ENCODE results near the gene CES4A.
"Not testable (repeated sequence)": the region's sequence is repeated elsewhere in the genome, so short reads cannot be mapped to it uniquely, and the experiment has no call there.

The CES4A gene

DNA sequence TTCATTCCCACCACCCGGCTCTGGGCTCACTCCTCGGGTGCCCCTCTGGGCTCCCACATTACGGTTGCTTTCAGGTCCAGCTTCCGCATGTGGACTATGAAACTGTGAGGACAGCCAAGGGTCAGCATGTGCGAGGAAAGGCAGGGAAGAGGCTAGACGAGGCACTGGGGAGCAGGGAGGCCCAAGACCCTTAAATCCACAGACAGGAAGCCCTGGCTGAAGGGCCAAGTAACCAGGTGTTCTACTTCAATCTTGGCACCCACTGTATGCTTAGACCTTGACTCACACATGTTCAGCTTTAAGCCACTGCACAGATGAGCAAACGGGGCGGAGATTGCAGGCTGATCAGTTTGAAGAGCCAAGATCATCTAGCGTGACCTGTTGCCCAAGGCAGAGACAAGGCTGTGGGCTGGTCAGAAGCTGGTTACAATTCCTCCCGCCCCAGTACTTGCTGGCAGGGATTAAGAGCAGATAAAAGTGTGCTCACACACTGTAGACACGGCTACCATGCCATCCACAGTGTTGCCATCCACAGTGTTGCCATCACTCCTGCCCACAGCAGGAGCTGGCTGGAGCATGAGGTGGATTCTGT, at the start of gene CES4A:
TSS of gene CES4A (plus strand) at position 393 of the 592 bp plus-strand sequence. CDS start at position 577, 184 bp downstream.
- DNase-seq: peak; percentile 58

DNA sequence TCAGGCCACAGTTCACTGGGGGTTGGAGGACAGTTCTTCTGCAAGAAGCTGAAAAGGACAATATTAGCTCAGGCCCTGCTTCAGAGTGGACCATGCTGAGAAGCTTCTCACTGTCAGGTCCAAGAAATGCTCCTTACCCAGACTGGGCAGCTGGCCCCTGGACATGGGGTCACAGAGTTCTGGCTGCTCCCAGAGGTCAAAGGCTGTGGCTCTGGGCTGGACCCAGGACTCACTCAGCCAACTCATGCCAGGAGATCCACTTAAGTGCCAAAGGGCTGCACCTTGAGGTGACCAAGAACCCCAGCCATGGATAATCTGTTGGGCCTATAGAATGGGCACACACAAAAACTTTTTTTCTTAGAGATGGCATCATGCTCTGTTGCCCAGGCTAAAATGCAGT, 49.0 kb upstream of the CES4A start:
- DNase-seq: no peak

DNA sequence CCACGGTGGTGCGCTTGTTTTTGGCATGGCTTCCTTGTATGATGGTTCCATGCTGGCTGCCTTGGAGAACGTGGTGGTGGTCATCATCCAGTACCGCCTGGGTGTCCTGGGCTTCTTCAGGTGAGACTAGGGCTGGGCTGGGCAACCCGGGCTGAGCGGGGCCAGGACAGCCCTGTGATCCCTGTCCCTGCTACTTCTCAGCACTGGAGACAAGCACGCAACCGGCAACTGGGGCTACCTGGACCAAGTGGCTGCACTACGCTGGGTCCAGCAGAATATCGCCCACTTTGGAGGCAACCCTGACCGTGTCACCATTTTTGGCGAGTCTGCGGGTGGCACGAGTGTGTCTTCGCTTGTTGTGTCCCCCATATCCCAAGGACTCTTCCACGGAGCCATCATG, 48.2 kb upstream of the CES4A start:
- DNase-seq: no peak

DNA sequence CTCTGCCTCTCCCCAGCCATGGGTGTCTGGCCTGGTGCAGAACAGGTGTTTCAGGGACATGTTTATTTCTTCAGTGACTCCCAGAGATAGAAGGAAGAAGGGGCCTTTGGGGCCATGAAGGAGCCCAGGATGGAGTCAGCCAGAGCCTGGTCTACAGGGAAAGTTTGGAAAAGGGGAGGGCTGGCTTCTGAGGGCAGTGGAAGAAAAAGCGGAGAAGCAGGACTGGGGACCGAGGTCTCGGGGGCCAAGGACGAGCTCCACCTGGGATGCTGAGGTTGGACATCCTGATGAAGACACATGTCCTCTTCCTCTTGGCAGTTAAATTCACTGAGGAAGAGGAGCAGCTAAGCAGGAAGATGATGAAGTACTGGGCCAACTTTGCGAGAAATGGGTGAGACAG, 45.4 kb upstream of the CES4A start:
- no peak for DNase-seq

DNA sequence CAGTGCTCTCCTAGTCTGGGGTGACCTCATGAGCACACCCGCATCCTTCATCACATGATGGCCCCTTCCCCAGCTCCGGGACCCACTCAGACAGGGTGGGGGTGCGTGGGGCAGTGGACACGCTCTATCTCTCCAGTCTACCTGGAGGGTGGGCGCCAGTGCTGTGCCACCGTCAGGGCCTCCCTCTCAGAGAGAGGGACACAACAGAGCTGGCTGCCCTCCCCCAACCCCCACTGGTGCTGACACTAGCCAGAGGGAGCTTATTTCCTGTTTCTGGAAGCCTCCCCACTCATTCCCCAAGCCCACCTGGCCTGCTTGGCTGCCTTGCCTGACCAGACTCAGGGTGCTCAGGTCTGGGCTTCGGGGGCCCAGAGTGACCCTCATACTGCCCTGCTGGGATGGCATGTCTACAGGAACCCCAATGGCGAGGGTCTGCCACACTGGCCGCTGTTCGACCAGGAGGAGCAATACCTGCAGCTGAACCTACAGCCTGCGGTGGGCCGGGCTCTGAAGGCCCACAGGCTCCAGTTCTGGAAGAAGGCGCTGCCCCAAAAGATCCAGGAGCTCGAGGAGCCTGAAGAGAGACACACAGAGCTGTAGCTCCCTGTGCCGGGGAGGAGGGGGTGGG, 44.8 kb upstream of the CES4A start:
- no peak for DNase-seq

DNA sequence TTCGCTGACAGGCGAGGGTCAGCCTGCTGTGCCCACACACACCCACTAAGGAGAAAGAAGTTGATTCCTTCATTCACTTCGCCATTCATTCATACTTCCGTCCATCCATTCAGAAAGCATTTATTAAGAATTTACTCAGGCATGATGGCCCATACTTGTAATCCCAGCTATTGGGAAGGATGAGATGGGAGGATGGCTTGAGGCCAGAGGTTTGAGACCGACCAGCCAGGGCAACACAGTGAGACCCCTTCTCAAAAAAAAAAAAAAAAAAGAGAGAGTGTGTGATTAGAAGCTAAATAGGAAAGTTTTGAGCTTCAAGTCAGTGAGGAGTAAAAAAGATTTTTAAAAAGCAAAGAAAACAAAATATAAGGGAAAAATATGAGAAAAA, 44.3 kb upstream of the CES4A start:
- DNase-seq: no peak

DNA sequence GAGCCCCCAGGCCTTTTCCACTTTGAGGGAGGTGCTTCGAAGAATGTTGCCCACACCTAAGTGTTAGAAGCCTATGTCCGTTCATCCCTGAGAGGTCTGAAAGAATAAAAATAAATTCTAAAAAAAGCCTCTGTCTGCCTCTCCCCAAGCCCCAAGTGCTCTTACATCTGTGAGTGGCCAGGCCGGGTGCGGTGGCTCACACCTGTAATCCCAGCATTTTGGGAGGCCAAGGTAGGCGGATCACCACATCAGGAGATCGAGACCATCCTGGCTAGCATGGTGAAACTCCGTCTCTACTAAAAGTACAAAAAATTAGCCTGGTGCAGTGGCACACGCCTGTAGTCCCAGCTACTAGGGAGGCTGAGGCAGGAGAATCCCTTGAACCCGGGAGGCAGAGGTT, 43.4 kb upstream of the CES4A start:
- not testable (repeated sequence) for DNase-seq

DNA sequence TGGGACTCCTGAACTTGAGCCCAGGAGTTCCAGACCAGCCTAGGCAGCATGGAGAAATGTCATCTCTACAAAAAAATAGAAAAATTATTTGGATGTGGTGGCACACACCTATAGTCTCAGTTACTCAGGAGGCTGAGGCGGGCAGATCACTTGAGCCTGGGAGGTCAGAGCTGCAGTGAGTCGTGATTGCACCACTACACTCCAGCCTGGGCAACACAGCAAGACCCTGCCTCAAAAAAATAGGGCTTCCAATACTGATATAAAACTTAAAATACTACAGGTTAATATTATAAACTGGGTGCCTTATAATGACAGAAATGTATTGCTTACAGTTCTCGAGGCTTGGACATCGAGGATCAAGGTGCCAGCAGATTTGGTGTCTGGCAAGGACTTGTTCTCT, 42.5 kb upstream of the CES4A start:
- DNase-seq: no peak

DNA sequence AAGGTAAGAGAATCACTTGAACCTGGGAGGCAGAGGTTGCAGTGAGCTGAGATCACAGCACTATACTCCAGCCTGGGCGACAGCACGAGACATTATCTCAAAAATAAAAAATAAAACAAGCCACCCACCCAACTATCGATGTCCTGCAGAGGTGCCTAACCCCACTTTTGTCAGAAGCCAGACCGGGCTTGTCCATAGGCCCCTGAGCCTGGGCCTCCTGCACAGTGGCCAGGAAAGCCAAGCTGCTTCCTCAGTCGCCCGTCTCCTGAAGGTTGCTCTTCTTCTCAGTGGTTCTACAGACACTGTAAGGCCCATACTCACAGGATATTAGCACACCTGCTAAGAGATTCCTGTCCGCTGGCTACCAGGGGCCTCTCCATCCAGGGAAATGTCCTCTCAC, 41.8 kb upstream of the CES4A start:
- DNase-seq: no peak

DNA sequence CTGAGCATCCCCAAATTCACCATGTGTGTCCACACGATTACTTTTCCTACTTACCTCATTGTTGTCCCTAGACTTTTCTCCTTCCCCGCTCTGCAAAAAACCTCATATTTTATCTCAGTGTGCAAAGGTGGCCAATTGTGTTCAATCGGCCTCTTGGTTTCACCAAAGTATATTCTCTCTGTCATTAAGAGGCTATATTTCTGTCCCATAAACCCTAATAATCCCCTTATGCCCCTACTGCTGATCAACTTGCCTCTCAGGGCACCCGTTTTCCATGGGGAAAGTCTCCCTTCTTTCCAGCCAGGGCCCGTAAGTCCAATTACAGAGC, 41.5 kb upstream of the CES4A start:
- no peak for DNase-seq

DNA sequence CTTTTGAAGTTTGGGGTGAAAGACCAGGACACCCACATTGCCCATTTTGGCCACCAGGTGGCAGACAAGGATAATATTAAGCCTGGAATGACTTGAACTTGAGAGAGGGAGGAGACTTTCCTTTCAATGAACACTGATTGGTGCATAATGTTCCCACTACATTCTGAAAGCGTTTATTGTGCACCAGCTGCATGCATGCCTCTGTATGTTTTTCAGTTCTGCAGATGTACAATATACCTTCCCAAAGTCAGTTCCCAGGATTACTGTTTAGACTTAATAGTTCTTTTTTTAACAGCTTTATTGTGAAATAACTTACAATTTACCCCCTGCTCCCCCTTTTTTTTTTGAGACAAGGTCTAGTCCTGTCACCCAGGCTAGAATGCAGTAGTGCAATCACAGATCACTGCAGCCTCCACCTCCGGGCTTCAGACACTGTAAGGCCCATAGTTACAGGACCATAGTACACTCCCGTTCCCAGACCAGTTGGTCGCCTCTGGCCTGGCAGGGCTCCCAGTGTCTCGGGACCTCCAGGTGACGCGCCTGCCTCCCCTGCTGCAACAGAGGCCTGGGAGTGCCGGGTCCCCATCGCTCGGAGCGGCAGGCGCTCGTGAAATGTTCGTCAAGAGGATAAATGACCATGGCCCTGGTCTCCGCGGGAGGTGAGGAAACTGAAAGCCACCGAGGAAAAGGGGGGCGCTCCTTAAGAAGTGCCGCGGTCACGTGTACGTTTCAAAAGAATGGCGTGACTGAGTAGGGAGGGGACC, 40.9 kb upstream of the CES4A start:
- DNase-seq: peak; percentile 94

DNA sequence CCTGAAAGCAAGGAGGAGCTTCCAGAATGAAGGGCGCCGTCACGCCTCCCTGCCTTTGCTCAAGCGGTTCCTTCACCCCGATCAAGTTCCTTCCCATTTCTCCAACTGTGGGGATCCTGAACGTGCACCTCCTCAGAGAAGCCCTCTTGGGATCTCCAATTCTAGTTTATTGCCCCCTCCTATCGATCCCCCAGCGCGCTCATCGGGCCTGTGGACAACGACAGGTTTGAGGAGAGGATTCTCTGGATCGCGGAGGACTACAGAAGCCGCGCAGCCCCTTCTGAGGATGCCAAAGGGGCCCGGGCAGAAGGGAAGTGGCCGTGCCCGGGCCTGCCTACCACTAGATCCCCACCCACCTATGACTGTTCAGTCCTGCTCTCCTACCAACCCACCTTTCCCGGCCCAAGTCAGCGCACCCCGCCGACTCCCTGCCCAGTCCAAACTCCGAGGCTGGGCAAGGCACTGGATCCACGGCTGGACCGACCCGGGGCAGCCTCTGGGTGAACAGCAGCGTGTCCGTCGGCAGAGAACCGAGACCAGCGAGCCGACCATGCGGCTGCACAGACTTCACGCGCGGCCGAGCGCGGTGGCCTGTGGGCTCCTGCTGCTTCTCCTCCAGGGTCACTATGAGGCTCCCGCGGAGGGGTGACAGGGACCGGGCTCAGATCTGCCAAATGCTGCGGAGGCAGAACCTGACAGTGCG, 40.1 kb upstream of the CES4A start:
- DNase-seq: no peak

DNA sequence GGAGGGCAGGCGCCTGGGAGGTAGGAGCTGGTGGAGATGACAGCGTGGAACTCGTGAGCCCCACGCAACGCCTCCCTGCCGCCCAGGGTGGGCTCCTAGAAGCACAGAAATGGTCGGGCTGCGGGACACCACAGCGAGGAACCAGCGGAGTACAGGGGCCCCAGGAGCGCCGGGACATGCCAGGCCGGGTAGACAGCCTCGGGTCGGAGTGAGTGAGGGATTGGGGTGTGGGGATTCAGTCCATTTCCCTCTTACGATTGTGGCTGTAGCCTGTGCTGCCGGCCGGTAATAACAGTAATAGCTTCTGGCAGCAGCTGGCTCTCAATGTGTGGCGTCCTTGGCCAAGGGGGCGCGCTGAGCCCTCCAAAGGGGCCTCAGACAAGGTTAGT, 39.6 kb upstream of the CES4A start:
- DNase-seq: no peak

DNA sequence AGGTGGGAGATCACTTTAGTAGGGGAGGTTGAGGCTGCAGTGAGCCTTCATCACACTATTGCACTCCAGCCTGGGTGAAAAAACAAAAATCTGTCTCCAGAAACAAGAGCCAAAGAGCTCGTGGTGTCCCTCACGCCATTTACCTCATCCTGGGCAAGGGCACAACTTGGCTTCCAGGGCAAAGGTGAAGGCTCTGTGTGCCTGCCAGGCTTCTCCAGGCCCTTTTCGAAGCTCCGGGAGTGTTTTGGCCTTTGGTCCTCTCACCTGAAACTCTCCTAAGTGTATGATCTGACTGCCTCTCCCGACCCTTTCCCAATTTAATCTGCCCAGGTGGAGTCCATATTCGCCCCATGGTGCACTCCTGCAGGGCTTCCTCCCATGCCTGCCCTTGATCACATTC, 38.9 kb upstream of the CES4A start:
- no peak for DNase-seq

DNA sequence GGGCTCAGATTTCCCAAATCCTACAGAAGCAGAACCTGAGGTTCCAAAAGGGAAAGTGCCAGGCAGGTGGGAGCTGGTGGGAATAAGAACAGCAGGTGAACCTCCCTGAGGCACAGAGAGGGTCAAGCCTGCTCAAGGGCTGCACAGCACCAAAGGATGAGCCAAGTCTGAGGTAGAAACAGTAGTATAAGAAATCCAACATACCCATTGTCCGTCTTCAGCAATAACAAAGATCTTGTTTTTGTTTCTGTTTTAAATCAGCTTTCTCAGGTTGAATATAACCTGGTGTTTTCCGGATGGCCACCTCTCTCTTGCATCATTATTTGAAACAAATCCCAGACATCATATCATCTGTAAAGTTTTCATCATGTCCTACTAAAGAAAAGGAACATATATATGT, 38.0 kb upstream of the CES4A start:
- no peak for DNase-seq

DNA sequence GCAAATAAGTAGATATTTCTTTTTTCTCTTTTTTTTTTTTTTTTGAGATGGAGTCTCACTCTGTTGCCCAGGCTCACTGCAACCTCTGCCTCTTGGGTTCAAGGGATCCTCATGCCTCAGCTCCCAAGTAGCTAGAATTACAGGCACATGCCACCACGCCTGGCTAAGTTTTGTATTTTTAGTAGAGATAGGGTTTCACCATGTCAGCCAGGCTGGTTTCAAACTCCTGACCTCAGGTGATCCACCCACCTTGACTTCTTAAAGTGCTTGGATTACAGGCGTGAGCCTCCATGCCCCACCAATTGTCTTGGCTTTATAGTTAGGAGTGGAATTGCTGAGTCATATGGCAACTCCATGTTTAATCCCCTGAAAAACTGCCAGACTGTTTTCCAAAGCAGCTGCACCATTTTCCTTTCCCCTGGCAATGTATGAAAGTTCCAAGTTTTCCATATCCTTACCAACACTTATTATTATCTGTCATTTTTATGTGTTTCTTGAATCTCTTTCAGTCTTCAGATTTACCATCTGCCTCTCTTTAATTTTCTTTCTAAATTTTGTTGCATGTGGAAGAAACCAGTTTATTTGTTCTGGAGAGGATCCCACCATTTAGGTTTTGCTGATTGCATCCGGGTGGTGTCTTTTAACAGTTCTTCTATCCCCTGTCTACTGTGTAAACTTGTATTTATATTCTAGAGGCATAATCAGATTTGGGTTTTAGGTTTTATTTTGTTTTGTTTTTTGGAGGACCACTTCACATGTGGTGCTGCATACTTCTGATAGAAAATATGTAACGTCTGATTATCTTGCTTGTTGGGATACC, 37.2 kb upstream of the CES4A start:
- no peak for DNase-seq

DNA sequence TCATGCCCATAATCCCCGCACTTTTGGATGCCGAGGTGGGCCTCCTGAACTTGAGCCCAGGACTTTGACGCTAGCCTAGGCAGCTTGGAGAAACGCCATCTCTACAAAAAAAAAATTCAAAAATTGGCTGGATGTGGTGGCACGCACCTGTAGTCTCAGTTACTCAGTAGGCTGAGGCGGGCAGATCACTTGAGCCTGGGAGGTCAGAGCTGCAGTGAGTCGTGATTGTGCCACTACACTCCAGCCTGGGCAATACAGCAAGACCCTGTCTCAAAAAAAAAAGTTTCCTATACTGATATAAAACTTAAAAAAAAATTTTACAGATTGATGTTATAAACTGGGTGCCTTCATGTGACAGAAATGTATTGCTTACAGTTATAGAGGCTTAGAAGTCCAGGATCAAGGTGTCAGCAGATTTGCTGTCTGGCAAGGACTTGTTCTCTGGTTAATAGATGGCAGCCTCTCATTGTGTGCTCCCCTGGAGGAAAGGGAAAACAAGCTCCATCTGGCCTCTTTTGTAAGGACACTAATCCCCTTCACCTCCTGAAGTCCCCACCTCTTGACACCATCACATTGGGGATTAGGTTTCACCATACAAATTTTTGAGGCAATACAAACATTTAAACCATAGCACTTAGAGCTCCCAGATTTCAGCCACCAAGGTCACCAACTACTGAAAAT, 35.8 kb upstream of the CES4A start:
- DNase-seq: no peak

DNA sequence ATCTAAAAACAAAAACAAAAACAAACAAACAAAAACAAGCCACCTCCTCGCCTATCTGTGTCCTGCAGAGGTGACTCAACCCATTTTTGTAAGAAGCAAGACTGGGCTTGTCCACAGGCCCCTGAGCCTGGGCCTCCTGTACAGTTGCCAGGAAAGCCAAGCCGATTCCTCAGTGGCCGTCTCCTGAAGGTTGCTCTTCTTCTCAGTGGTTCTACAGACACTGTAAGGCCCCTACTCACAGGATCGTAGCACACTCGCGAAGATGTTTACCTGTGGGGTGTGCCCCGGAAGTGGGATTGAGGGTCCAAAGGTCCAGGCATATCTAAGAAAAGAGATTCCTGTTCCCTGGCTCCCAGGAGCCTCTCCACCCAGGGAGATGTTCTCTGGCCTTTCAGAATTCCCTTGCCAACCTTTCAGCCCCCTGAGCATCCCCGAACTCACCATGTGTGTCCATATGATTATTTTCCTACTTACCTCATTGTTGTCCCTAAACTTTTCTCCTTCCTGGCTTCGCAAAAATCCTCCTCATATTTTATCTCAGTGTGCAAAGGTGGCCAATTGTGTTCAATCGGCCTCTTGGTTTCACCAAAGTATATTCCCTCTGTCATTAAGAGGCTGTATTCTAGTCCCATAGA, 34.8 kb upstream of the CES4A start:
- no peak for DNase-seq

DNA sequence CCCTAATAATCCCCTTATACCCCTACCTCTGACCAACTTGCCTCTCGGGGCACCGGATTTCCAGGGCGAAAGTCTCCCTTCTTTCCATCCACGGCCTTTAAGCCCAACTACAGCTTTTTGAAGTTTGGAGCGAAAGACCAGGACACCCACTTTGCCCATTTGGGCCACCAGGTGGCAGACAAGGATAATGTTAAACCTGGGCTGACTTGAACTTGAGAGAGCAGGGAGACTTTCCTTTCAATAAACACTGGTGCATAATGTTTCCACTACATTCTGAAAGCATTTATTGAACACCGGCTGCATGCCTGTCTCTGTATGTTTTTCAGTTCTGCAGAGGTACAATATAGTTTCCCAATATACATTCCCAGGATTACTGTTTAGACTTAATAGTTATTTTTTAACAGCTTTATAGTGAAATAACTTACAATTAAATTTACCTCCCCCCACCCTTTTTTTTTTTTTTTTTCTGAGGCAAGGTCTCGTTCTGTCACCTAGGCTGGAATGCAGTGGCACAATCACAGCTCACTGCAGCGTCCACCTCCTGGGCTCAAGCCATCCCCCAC, 34.2 kb upstream of the CES4A start:
- peak; percentile 87 for DNase-seq

DNA sequence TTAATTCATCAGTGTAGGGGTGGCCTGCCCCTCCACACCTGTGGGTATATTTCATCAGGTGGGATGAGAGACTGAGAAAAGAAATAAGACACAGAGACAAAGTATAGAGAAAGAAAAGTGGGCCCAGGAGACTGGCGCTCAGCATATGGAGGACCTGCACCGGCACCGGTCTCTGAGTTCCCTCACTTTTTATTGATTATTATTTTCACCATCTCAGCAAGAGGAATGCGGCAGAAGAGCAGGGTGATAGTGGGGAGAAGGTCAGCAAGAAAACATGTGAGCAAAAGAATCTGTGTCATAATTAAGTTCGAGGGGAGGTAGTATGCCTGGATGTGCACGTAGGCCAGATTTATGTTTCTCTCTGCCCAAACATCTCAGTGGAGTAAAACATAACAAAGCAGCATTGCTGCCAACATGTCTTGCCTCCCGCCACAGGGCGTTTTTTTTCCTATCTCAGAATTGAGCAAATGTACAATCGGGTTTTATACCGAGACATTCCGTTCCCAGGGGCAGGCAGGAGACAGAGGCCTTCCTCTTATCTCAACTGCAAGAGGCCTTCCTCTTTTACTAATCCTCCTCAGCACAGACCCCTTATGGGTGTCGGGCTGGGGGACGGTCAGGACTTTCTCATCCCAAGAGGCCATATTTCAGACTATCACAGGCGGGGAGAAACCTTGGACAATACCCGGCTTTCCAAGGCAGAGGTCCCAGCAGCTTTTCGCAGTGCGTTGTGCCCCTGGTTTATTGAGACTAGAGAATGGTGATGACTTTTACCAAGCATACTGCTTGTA, 32.8 kb upstream of the CES4A start:
- not testable (repeated sequence) for DNase-seq

DNA sequence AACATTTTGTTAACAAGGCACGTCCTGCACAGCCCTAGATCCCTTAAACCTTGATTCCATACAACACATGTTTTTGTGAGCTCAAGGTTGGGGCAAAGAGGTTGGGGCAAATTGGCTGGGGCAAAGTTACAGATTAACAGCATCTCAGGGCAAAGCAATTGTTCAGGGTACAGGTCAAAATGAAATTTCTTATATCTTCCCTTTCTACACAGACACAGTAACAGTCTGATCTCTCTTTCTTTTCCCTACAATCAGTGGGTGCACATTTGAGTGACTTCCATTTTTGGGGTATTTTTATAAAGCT, 32.3 kb upstream of the CES4A start:
- not testable (repeated sequence) for DNase-seq

Measured in stimulated activated CD8-positive, alpha-beta memory T cell treated with anti-CD3 and anti-CD28 coated beads, Interleukin-4, amount 100 ng/mL, for 48 hours (primary cell).